Tibial nerve (tissue), 4 donors: Measurements from ENCODE around the gene PDK1.

Experiments
- CTCF ChIP-seq, 5 experiments: fragments of 200-600 bp in 3 of 5; fragments of 450-650 bp in 2 of 5; sonication (generic) in 3 of 5; IDR thresholded peaks; one replicate each; pipeline ENCODE4 v1.5.1; 2016 to 2019; ENCODE audit warnings: antibody characterized with exemption in 5 of 5, mild to moderate bottlenecking in 3 of 5, moderate library complexity in 2 of 5
- EP300 ChIP-seq, 2 donors: sonication (generic); formaldehyde crosslinking; IDR thresholded peaks; one replicate each; pipeline ENCODE4 v1.6.1; 2017; ENCODE audit warnings: antibody characterized with exemption in 2 of 2, mild to moderate bottlenecking in 1 of 2

GRCh38 chr2:172561270-172561669 lies 5.4 kb downstream of the PDK1 start:
- TF ChIP-seq CTCF (IDR thresholded peaks at IDR 0.05), result no peak
- no peak for TF ChIP-seq EP300 (IDR thresholded peaks at IDR 0.05)
